ENCODE measurements around the gene PTPRM. TPM values are rescaled to one million over a fixed set of nuclear protein-coding genes. Genes with fewer than 3 reads are reported as not detected.

Gene PTPRM
- total and polyA plus RNA-seq, 2 of the 4 experiments (the other 2 are of a cell fraction) = 28.3 to 51.2 TPM

GRCh38 chr18:7939521-7939920 lies 372.4 kb downstream of the PTPRM start:
- ATAC-seq (ENCODE audit: low read depth) (no peak), DNase-seq (no peak)
- no peaks in the 10 kb centered on the region for H3K36me3 ChIP-seq (ENCODE audit: control insufficient read depth, insufficient read depth, low read length)
- no peak overlapping the region for H2BK5ac ChIP-seq (ENCODE audit: low read depth, low read length, poor library complexity, severe bottlenecking)
- H3K27me3 ChIP-seq (ENCODE audit: control insufficient read depth, insufficient read depth, low read length) = no peaks in the 10 kb centered on the region
- in situ Hi-C loops (cut with MboI; ENCODE audit: low sequenced_read_pairs) (no loop called here), dilution Hi-C loops (cut with HindIII; ENCODE audit: low sequenced_read_pairs, unreplicated experiment) (no loop called here), intact Hi-C loops (cut with micrococcal nuclease) (no loop called here)
- no peak overlapping the region for H3K56ac ChIP-seq (ENCODE audit: extremely low read depth, insufficient read depth, low read length)
- H4K8ac ChIP-seq (ENCODE audit: low read depth in 2 of 2, low read length in 2 of 2) = no peak overlapping the region
- H2BK15ac ChIP-seq (ENCODE audit: low read depth, low read length) = no peak overlapping the region
- no peak overlapping the region for H3K27ac ChIP-seq (ENCODE audit: insufficient read depth, low read length)
- no peak overlapping the region for H2AFZ ChIP-seq (replicated peaks; ENCODE audit: low read length, poor library complexity)
- no peak overlapping the region for H2AK9ac ChIP-seq (replicated peaks; ENCODE audit: low read depth, low read length, poor library complexity)
- no peak overlapping the region for H3K18ac ChIP-seq (ENCODE audit: low read depth, low read length)
- TF ChIP-seq CTCF (conservative IDR thresholded peaks at IDR 0.05; ENCODE audit: low read depth, low read length) (no peak), POLR2A (IDR thresholded peaks at IDR 0.05; ENCODE audit: low read depth, low read length) (no peak), MXI1 (IDR thresholded peaks at IDR 0.05; ENCODE audit: borderline replicate concordance, low read depth, low read length) (no peak), NFE2L2 (IDR thresholded peaks at IDR 0.05; ENCODE audit: low read depth, low read length) (no peak)
- ChIA-PET POLR2A (ENCODE audit: unreplicated experiment) (no interaction called here), CTCF (no interaction called here)
- no peaks in the 10 kb centered on the region for H3K9me3 ChIP-seq (ENCODE audit: control insufficient read depth, insufficient read depth, low read length)
- no peak overlapping the region for H3K14ac ChIP-seq (replicated peaks; ENCODE audit: low read depth, low read length)
- no peak overlapping the region for H3K4me3 ChIP-seq (ENCODE audit: insufficient read depth, low read depth, low read length)
- no peaks in the 10 kb centered on the region for H4K20me1 ChIP-seq (ENCODE audit: insufficient read depth, low read length)
- H3K4me2 ChIP-seq (ENCODE audit: low read depth, low read length) = no peak overlapping the region
- no peak overlapping the region for H3K23ac ChIP-seq (ENCODE audit: low read depth, low read length)
- H4K91ac ChIP-seq (ENCODE audit: insufficient read depth, low read depth, low read length) = no peak overlapping the region
- no peak overlapping the region for H2BK20ac ChIP-seq (ENCODE audit: low read depth, low read length)
- no peak overlapping the region for H3K9ac ChIP-seq (ENCODE audit: low read depth, low read length)
- no CpG with 5 or more reads among the region's 5 CpGs for WGBS, 2 experiments (ENCODE audit: extremely low coverage in 2 of 2, insufficient read length in 1 of 2)
- no peak overlapping the region for H2AK5ac ChIP-seq (ENCODE audit: low read depth, low read length)
- BruUV-seq (replicated peaks) = no TSS peak
- peaks cover 2% of the 10 kb centered on the region; the same call in 1 of the 2 replicates for H3K4me1 ChIP-seq (ENCODE audit: control insufficient read depth, insufficient read depth, low read length)
- H4K5ac ChIP-seq (ENCODE audit: low read depth, low read length) = no peak overlapping the region
- peaks cover 6% of the 10 kb centered on the region; the same call in 1 of the 2 replicates for H3K9me1 ChIP-seq (ENCODE audit: insufficient read depth, low read length)
- no peak overlapping the region for H3K4ac ChIP-seq (ENCODE audit: low read depth, low read length)
- no peak overlapping the region for H2BK120ac ChIP-seq (ENCODE audit: low read depth, low read length)
- no peaks in the 10 kb centered on the region; a peak in 1 of 4 replicates for H3K79me1 ChIP-seq (ENCODE audit: low read depth in 1 of 2, low read length in 2 of 2)
